ENCODE measurements around the gene PIGZ. TPM values are rescaled to one million over a fixed set of nuclear protein-coding genes. Genes with fewer than 3 reads are reported as not detected.

The PIGZ gene
- total RNA-seq, 2 donors from 2014 or later: 0.22 to 0.31 TPM

- no peak for TF ChIP-seq CTCF (conservative IDR thresholded peaks at IDR 0.05)
- Histone ChIP-seq H3K4me1 (ENCODE audit: control insufficient read depth, insufficient read depth, low read length) (no peaks in the 10 kb centered on the region), H3K9ac (ENCODE audit: extremely low read depth, low read length, poor library complexity, severe bottlenecking) (no peak overlapping the region), H3K27ac (ENCODE audit: low read depth, low read length) (no peak overlapping the region), H3K36me3 (ENCODE audit: control insufficient read depth, insufficient read depth, low read length) (no peaks in the 10 kb centered on the region), H3K27me3 (ENCODE audit: control insufficient read depth, insufficient read depth, low read length, poor library complexity, severe bottlenecking) (peaks cover 33% of the 10 kb centered on the region), H3K4me3 (ENCODE audit: low read length) (no peak overlapping the region), H3K9me3 (ENCODE audit: control insufficient read depth, low read length) (peaks cover 8% of the 10 kb centered on the region)
- no peaks in the 10 kb centered on the region for H3K36me3 Mint-ChIP-seq (ENCODE audit: low read depth)
- H3K4me3 Mint-ChIP-seq: no peak overlapping the region
- peaks cover 38% of the 10 kb centered on the region for H3K27me3 Mint-ChIP-seq (ENCODE audit: insufficient read depth)
- H3K4me1 Mint-ChIP-seq: no peaks in the 10 kb centered on the region
- no peak overlapping the region for H3K27ac Mint-ChIP-seq
- WGBS, 2 experiments (ENCODE audit: insufficient coverage in 1 of 2, insufficient read length in 1 of 2): 94% methylated on average over 5 of the region's 5 CpGs; no CpG with 5 or more reads in 1 of the 2 experiments
- peaks cover 16% of the 10 kb centered on the region for H3K9me3 Mint-ChIP-seq
- DNase-seq: no peak
Measured at GRCh38 chr3:196974661-196975060, 6.0 kb upstream of the PIGZ start.

- Mint-ChIP-seq H3K27me3 (ENCODE audit: insufficient read depth) (peaks cover 50% of the 10 kb centered on the region), H3K4me3 (peak overlapping the region; percentile 31), H3K4me1 (peaks cover 3% of the 10 kb centered on the region), H3K27ac (no peak overlapping the region), H3K9me3 (peaks cover 16% of the 10 kb centered on the region), H3K36me3 (ENCODE audit: low read depth) (no peaks in the 10 kb centered on the region)
- Histone ChIP-seq H3K36me3 (ENCODE audit: control insufficient read depth, insufficient read depth, low read length) (no peaks in the 10 kb centered on the region), H3K27me3 (ENCODE audit: control insufficient read depth, insufficient read depth, low read length, poor library complexity, severe bottlenecking) (peaks cover 53% of the 10 kb centered on the region), H3K9ac (ENCODE audit: extremely low read depth, low read length, poor library complexity, severe bottlenecking) (no peak overlapping the region), H3K4me3 (ENCODE audit: low read length) (no peak overlapping the region), H3K4me1 (ENCODE audit: control insufficient read depth, insufficient read depth, low read length) (no peaks in the 10 kb centered on the region), H3K27ac (ENCODE audit: low read depth, low read length) (no peak overlapping the region), H3K9me3 (ENCODE audit: control insufficient read depth, low read length) (peaks cover 8% of the 10 kb centered on the region)
- no peak for DNase-seq
- 81 to 87% methylated on average over 6 to 7 of the region's 7 CpGs for WGBS, 2 experiments (ENCODE audit: insufficient coverage in 1 of 2, insufficient read length in 1 of 2)
- no peak for TF ChIP-seq CTCF (conservative IDR thresholded peaks at IDR 0.05)
Measured at GRCh38 chr3:196971094-196971698, 2.6 kb upstream of the PIGZ start.

GRCh38 chr3:196970547-196971093 is 2.0 kb upstream of the PIGZ start:
- Histone ChIP-seq H3K27ac (ENCODE audit: low read depth, low read length) (no peak overlapping the region), H3K9me3 (ENCODE audit: control insufficient read depth, low read length) (peaks cover 8% of the 10 kb centered on the region), H3K27me3 (ENCODE audit: control insufficient read depth, insufficient read depth, low read length, poor library complexity, severe bottlenecking) (peaks cover 58% of the 10 kb centered on the region), H3K4me3 (ENCODE audit: low read length) (no peak overlapping the region), H3K36me3 (ENCODE audit: control insufficient read depth, insufficient read depth, low read length) (no peaks in the 10 kb centered on the region), H3K9ac (ENCODE audit: extremely low read depth, low read length, poor library complexity, severe bottlenecking) (no peak overlapping the region), H3K4me1 (ENCODE audit: control insufficient read depth, insufficient read depth, low read length) (no peaks in the 10 kb centered on the region)
- no peak for DNase-seq
- H3K9me3 Mint-ChIP-seq: peaks cover 16% of the 10 kb centered on the region
- no peaks in the 10 kb centered on the region for H3K36me3 Mint-ChIP-seq (ENCODE audit: low read depth)
- peaks cover 3% of the 10 kb centered on the region for H3K4me1 Mint-ChIP-seq
- peak overlapping the region; percentile 31 for H3K4me3 Mint-ChIP-seq
- WGBS, 2 experiments (ENCODE audit: insufficient coverage in 1 of 2, insufficient read length in 1 of 2): 80 to 90% methylated on average over 7 to 15 of the region's 15 CpGs
- no peak overlapping the region for H3K27ac Mint-ChIP-seq
- H3K27me3 Mint-ChIP-seq (ENCODE audit: insufficient read depth): peaks cover 56% of the 10 kb centered on the region
- TF ChIP-seq CTCF (conservative IDR thresholded peaks at IDR 0.05): no peak
